GM20000 (cell line): Measurements from ENCODE around the gene SUGCT.

Experiments
- DNase-seq: peaks from one replicate; pipeline ENCODE4 v3.0.0; 2012; ENCODE audit warnings: low spot score
- TF ChIP-seq, protein P1 (sequence below): IDR thresholded peaks from 2 replicates; pipeline ENCODE4 v1.5.1; 2012; ENCODE audit warnings: mild to moderate bottlenecking, control low read depth; ENCODE audit errors: extremely low read depth, missing control alignments

SUGCT gene

GRCh38 chr7:40843338-40843985 is 708.7 kb downstream of the SUGCT start:
- DNase-seq: no peak
- TF ChIP-seq, protein P1, sequence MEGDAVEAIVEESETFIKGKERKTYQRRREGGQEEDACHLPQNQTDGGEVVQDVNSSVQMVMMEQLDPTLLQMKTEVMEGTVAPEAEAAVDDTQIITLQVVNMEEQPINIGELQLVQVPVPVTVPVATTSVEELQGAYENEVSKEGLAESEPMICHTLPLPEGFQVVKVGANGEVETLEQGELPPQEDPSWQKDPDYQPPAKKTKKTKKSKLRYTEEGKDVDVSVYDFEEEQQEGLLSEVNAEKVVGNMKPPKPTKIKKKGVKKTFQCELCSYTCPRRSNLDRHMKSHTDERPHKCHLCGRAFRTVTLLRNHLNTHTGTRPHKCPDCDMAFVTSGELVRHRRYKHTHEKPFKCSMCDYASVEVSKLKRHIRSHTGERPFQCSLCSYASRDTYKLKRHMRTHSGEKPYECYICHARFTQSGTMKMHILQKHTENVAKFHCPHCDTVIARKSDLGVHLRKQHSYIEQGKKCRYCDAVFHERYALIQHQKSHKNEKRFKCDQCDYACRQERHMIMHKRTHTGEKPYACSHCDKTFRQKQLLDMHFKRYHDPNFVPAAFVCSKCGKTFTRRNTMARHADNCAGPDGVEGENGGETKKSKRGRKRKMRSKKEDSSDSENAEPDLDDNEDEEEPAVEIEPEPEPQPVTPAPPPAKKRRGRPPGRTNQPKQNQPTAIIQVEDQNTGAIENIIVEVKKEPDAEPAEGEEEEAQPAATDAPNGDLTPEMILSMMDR: no peak

DNA sequence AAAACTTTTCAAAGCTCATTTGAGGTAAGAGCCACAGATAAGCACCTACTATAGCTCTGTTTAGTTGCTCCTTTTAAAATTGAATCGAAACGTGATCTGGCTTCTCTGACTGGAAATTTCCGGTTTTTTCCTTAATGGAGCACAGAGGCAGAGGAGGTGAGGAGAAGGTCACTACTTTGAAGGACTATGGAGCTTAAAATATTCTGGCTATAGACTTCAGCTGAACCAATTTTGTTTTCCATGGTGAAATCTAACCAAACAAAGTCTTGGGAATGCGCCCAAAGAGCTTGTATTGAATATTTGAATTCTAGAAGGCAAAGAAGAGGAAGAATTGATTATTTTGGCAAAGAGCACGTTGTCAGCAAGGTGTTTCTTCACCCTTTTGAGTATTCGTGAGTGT is 711.1 kb downstream of the SUGCT start:
- TF ChIP-seq, protein P1: no peak
- DNase-seq: no peak

DNA sequence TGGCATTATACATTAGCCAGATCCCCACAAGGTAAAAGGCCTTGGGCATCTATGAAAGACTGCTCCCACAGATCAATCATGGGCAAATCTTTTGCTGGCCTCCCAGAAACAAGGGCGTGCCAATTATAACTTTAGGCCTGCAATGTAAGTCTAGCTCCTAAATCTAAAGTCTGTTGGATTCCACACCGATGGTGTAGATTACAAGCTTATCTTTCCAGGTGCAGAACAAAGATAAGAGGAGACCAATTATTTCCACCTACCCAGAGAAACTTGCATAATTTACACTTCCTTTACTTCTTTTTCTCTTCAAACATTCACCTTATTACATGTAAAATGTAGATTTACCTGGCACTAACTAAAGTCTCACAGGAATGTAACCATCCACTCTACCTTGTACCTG is 713.1 kb downstream of the SUGCT start:
- TF ChIP-seq, protein P1: no peak
- no peak for DNase-seq

- TF ChIP-seq, protein P1: no peak
These were observed 713.9 kb downstream of the SUGCT start for GRCh38 chr7:40848541-40849221.

DNA sequence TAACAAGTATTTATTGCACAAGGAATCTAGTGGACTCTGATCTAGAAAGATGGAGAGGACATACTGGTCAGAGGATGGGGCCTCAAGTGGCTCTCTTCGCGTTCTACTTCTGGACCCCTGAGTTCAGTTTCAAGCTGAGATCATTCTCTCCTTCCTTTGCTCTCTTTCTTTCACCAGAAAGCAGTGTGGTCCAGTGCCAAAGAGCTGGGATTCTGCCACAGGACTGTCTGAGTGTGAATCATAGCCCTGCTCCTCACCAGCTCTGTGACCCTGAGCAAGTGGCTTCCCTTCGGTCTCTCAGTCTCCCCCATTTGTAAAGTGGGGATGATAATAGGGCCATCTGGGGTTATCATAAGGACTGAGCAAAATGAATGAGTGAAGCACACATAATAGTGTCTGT is 715.2 kb downstream of the SUGCT start:
- no peak for DNase-seq
- TF ChIP-seq, protein P1: no peak

More at GRCh38 chr7:40848541-40849221, 713.9 kb downstream of the SUGCT start:
- no peak for DNase-seq

- no peak for DNase-seq
- TF ChIP-seq, protein P1: no peak
These were observed 716.2 kb downstream of the SUGCT start for GRCh38 chr7:40851001-40851400.

GRCh38 chr7:40859076-40859475 is 724.3 kb downstream of the SUGCT start:
- TF ChIP-seq, protein P1: no peak
- no peak for DNase-seq
